ENCODE measurements around the gene SDHAF2.

DNA sequence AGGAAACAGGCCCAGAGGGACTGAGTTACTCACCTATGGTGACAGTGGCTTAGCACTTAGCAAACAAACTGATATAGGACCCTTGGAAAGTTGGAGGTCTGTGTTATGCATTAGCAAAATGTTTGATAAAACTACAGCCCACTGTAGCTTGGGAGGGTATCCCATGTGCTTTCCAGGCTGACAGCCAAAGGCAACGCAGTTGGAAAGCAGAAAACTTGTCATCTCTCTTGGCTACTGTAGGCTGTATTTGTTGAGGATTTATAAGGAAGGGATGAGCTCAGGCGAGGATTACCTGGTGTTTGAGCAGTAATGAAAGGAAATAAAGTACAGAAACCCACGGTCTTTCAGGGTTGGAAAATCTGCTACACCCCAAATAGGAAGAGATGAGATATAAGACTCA lies 23.8 kb downstream of the SDHAF2 start:
- no peak for TF ChIP-seq MAFK (IDR thresholded peaks at IDR 0.05; ENCODE audit: low read depth, low read length)
- no peak for TF ChIP-seq RAD21 (IDR thresholded peaks at IDR 0.05; ENCODE audit: low read length)
- no peak for TF ChIP-seq MXI1 (IDR thresholded peaks at IDR 0.05; ENCODE audit: borderline replicate concordance, low read depth, low read length)
- TF ChIP-seq, protein P1, sequence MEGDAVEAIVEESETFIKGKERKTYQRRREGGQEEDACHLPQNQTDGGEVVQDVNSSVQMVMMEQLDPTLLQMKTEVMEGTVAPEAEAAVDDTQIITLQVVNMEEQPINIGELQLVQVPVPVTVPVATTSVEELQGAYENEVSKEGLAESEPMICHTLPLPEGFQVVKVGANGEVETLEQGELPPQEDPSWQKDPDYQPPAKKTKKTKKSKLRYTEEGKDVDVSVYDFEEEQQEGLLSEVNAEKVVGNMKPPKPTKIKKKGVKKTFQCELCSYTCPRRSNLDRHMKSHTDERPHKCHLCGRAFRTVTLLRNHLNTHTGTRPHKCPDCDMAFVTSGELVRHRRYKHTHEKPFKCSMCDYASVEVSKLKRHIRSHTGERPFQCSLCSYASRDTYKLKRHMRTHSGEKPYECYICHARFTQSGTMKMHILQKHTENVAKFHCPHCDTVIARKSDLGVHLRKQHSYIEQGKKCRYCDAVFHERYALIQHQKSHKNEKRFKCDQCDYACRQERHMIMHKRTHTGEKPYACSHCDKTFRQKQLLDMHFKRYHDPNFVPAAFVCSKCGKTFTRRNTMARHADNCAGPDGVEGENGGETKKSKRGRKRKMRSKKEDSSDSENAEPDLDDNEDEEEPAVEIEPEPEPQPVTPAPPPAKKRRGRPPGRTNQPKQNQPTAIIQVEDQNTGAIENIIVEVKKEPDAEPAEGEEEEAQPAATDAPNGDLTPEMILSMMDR (conservative IDR thresholded peaks at IDR 0.05; ENCODE audit: low read depth, low read length): no peak
- TF ChIP-seq MAZ (IDR thresholded peaks at IDR 0.05; ENCODE audit: borderline replicate concordance, low read depth, low read length): no peak
- TF ChIP-seq POLR2A (IDR thresholded peaks at IDR 0.05; ENCODE audit: low read depth, low read length): no peak
- TF ChIP-seq CHD1 (IDR thresholded peaks at IDR 0.05; ENCODE audit: low read depth, low read length): no peak
- TF ChIP-seq, protein P2, sequence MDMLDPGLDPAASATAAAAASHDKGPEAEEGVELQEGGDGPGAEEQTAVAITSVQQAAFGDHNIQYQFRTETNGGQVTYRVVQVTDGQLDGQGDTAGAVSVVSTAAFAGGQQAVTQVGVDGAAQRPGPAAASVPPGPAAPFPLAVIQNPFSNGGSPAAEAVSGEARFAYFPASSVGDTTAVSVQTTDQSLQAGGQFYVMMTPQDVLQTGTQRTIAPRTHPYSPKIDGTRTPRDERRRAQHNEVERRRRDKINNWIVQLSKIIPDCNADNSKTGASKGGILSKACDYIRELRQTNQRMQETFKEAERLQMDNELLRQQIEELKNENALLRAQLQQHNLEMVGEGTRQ (IDR thresholded peaks at IDR 0.05; ENCODE audit: low read depth, low read length): no peak
- TF ChIP-seq CEBPB (IDR thresholded peaks at IDR 0.05; ENCODE audit: low read depth, low read length): no peak
- TF ChIP-seq RCOR1 (IDR thresholded peaks at IDR 0.05; ENCODE audit: insufficient replicate concordance, low read length): no peak
- TF ChIP-seq, protein P3, sequence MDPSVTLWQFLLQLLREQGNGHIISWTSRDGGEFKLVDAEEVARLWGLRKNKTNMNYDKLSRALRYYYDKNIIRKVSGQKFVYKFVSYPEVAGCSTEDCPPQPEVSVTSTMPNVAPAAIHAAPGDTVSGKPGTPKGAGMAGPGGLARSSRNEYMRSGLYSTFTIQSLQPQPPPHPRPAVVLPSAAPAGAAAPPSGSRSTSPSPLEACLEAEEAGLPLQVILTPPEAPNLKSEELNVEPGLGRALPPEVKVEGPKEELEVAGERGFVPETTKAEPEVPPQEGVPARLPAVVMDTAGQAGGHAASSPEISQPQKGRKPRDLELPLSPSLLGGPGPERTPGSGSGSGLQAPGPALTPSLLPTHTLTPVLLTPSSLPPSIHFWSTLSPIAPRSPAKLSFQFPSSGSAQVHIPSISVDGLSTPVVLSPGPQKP (IDR thresholded peaks at IDR 0.05; ENCODE audit: borderline replicate concordance, low read depth, low read length): no peak
